Posterior cingulate gyrus (tissue), 11 donors: ENCODE results near the gene TREML2.
"Not testable (repeated sequence)": the region's sequence is repeated elsewhere in the genome, so short reads cannot be mapped to it uniquely, and the experiment has no call there.

Experiments
- DNase-seq, 10 donors: peaks; one replicate each; pipeline versions ENCODE4 v3.0.0 to v3.0.0-alpha.2; 2020 to 2021; ENCODE audit warnings: mixed read lengths in 3 of 10
- intact Hi-C: fragments of 100-400 bp; cut with DNase I; formaldehyde crosslinking; loops from one replicate; pipeline ENCODE4 v1.15.1; 2023

Gene TREML2

GRCh38 chr6:41209547-41210320 lies 8.8 kb upstream of the TREML2 start:
- intact Hi-C loops = no loop called here
- DNase-seq = no peak

DNA sequence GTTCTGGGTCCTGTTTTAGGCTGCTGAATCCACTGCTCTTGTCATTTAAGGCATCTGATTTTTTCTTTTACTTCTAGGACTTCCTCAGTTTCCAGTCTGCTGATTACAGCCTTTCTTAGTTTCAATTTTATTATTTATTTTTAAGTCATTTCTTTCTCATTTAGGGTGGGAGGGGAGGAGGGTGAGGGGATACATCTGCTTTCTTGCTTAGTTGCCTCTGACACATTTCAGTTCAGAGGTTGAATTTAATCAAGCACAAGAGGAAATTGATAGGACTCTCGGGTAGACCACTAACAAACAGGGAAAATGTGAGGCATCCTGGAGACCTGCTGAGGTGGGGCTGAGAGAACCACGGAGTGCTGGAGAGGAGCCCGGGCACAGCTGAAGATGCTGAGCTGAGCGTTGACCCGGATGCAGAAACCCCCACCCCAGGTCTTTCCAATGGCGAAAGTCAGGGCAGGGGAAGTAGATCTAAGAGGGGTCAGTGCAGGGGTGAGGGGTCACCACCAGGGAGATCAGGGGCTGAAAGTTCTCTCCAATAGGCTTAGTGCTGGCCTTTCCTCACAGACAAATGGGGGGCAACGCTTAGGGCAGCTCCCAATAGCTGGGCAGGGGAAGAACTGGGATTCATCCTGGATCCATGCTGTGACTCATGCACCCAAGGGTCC lies 7.6 kb upstream of the TREML2 start:
- no peak for DNase-seq
- intact Hi-C loops = no loop called here

DNA sequence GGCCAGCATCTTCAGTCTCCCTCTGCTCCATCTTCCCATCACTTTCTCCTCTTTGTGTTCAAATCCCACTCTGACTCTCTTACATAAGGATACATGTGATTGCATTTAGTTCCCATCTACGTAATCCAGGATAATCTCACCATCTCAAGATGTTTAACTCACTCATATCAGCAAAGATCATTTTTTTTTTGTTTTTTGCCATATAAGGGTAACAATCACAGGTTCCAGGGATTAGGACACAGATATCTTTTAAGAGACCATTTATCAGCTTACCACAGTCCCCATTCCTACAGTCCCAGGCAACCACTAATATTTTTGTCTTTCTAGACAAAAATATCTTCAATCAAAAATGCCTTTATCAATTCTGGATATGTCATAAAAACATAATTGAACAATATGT lies 3.2 kb upstream of the TREML2 start:
- no peak for DNase-seq
- intact Hi-C loops = no loop called here

DNA sequence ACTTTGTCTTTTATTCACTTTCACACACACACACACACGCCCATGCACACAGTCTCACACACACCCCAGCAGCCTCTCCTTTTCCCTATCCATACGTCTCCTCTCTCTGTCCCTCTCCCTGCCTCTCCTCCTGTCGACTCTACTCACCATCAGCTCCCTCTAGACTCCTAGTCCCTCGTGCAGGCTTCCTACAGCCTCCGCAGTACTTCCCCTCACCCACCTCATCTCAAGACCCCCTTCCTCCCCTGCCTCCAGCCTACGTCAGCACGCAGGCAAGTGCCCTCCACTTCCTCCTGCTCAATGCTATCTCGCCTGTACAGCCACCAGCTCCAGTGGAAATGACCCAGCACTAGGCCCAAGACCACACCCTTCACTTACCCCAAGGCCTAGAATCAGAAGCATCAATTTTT lies 820 bp upstream of the TREML2 start:
- DNase-seq = no peak
- intact Hi-C loops = no loop called here

GRCh38 chr6:41200296-41200900 lies 551 bp downstream of the TREML2 start:
- no peak for DNase-seq

DNA sequence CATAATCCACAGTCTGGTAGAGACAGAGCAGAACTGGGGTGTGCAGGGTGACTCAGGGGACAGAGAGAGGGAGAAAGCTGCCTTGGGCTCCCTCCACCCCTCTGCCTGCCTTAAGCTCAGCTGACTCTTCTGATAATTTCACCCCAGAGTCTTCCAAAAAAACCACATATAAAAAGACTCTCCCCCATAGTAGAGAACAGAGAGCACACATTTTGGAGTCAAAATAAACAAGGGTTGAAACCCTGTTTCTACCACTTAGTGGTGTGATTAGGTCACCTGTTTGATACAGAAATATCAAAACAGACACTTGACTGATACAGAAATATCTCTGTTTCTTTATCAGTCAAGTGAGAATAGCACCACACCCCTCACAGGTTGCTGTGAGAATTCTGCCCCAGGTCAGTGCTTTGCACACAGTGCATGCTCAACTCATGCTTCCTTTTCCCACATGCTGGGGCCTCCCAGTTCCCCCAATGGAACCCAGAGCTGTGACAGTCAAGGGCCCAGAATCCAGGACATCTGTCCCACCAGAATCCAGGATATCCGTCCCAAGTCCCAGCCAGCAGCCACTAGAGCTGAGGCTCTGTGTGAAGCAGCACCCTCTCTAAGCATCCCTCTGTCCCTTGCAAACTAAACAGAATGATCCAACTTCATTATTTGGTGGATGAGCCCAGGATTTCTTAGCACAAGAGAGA lies 1.2 kb downstream of the TREML2 start:
- intact Hi-C loops = no loop called here
- DNase-seq = no peak

More at GRCh38 chr6:41200296-41200900, 551 bp downstream of the TREML2 start:
- intact Hi-C loops = no loop called here

DNA sequence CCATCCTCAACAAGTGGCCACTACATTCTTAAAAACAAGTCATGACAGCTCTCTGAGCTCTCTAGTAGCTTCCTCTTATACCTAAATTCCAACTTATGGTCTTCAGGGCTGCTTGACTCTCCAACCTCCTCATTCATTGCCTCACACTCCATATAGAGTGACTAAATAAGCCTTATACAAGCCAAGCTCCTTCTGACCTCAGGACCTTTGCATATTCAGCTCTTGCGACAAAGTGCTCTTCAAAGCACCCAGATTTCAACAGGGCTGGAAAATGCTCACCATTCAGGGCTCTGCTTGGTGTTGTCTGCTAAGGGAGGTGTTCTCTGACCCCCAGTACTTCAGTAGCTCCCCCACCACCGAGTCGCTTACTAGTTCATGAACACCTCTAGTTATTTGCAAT lies 3.7 kb downstream of the TREML2 start:
- no peak for DNase-seq
- intact Hi-C loops = no loop called here

DNA sequence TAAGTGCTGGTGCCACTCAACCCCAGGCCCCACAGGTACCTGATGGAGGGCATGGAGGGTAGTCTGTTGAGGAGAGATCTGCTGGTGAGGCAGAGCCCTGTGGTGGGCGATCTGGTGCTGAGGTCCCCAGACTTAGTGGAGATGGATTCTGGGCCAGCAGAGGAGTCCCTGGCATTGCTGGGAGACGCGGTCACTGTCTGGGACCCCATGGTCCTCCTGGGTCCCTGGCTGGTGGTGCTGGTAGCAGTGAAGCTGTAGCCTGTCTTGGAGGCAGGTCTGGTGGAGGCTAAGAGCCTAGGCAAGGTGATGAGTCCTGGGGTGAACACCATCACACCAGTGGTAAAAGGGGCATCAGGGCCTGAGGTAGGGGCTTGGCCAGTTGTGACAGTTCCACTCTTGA lies 6.6 kb downstream of the TREML2 start:
- intact Hi-C loops = no loop called here
- no peak for DNase-seq

GRCh38 chr6:41193884-41194283 lies 7.1 kb downstream of the TREML2 start:
- DNase-seq = no peak
- intact Hi-C loops = no loop called here

- intact Hi-C loops = no loop called here
Observed at GRCh38 chr6:41193171-41193734, 7.7 kb downstream of the TREML2 start.

GRCh38 chr6:41191569-41191968 lies 9.4 kb downstream of the TREML2 start:
- intact Hi-C loops = no loop called here
- no peak for DNase-seq

More at GRCh38 chr6:41193171-41193734, 7.7 kb downstream of the TREML2 start:
- no peak for DNase-seq

- intact Hi-C loops = no loop called here
- DNase-seq = no peak
Observed at GRCh38 chr6:41190791-41191190, 10.2 kb downstream of the TREML2 start.

- DNase-seq = no peak
- intact Hi-C loops = no loop called here
Observed at GRCh38 chr6:41189967-41190366, 11.0 kb downstream of the TREML2 start.

DNA sequence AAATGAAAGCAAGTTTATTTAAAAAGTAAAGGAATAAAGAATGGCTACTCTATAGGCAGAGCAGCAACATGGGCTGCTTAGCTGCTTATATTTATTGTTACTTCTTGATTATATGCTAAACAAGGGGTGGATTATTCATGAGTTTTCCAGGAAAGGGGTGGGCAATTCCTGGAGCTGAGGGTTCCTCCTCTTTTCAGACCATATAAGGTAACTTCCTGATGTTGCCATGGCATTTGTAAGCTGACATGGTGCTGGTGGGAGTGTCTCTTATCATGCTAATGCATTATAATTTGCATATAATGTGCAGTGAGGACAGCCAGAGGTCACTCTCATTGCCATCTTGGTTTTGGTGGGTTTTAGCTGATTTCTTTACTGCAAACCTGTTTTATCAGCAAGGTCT lies 11.9 kb downstream of the TREML2 start:
- DNase-seq, intact Hi-C loops: not testable (repeated sequence)

DNA sequence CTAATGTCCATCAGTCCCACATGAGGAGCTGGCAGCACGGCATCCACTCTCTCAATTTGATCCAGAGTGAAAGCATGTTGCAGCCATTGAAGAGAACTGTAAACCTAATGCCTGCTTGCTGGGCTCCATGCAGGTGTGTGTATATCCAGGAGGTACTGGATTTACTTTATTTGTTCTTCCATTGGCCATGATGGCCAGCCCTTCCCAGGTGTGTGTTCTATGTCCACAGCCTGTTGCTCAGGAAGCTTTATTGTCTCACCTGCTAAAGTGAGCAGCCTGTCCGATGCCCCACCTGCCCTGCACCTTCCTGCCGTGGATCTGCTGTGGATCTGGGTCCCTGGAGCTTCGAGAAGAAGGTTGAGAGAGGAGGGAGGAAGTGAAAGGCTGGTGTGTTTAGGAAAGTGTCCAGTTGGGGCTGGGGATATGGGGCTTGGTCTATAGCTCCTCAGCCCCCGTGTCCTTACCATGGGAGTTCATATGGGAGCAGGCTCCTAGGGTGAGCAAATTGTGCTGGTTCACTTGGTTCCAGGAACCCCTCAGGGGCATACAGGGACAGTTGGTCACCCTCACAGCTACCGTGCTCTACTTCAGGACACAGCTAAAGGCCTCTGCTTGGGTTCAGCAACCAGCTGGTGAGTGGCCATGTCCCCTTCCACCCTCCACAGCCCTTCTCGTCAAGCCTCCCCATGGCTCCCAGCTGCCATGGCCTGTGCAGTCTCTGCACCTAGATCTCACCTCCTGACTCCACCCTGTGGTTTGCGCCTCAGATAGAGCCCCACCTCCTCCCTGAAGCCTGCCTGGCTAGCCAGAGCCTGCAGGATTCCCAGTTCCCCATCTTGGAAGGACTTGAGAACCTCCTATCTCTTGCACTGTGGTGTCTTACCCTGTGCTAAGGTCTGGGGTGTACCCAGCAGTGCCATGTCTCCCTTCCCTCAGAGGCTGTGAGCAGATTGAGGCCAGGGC lies 12.7 kb downstream of the TREML2 start:
- intact Hi-C loops = no loop called here
- no peak for DNase-seq

GRCh38 chr6:41186031-41186562 lies 14.9 kb downstream of the TREML2 start:
- intact Hi-C loops = no loop called here
- DNase-seq = no peak

DNA sequence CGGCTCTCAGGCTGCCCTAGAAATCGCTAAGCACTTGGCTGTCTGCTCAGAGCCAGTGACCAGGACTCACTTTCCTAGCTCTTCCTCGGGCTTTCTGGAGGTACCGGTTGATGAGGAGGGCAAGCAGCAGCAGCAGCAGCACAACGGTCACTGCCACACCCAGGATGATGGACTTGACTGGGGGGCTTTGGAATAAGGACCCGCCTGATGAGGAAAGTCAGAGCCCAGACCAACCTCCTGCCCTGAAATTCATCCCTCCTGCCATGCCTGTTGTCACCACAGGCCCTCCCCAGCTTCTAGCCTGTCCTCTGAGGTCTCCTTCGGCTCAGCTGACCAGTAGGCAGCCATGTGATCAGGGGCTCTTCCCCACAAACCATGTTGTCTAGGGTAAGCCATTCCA lies 16.2 kb downstream of the TREML2 start:
- no peak for DNase-seq
- intact Hi-C loops = no loop called here

GRCh38 chr6:41182069-41183034 lies 18.6 kb downstream of the TREML2 start:
- no peak for DNase-seq
- intact Hi-C loops = no loop called here
